Measurements from ENCODE around the gene FCF1.

Gene FCF1

DNA sequence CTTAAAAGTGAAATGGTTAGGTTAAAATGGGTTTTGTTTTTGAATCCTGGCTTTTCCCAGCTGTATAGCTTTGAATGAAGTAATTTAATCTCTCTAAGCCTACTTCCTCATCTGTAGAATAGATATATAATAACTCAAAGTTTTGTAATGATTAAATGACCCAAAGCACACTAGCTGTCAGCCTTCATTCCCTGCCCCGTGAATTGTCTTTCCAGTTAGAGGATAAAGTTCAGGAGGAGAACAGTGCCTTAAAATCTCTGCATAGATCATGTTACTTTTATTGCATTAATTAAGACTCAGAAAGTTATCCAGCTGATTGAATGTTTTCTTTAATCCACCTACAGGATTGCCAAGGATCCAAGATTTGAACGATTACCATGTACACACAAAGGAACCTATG, 19.4 kb downstream of the FCF1 start:
- H3F3A ChIP-seq (ENCODE audit: insufficient read depth, low read length), result no peaks in the 10 kb centered on the region
- no peak overlapping the region for H3K4me2 ChIP-seq (ENCODE audit: low read depth, low read length)
- H3K27ac ChIP-seq (ENCODE audit: low read length), result no peak overlapping the region
- TF ChIP-seq, protein P1, sequence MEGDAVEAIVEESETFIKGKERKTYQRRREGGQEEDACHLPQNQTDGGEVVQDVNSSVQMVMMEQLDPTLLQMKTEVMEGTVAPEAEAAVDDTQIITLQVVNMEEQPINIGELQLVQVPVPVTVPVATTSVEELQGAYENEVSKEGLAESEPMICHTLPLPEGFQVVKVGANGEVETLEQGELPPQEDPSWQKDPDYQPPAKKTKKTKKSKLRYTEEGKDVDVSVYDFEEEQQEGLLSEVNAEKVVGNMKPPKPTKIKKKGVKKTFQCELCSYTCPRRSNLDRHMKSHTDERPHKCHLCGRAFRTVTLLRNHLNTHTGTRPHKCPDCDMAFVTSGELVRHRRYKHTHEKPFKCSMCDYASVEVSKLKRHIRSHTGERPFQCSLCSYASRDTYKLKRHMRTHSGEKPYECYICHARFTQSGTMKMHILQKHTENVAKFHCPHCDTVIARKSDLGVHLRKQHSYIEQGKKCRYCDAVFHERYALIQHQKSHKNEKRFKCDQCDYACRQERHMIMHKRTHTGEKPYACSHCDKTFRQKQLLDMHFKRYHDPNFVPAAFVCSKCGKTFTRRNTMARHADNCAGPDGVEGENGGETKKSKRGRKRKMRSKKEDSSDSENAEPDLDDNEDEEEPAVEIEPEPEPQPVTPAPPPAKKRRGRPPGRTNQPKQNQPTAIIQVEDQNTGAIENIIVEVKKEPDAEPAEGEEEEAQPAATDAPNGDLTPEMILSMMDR (IDR thresholded peaks at IDR 0.05; ENCODE audit: low read length), result no peak
- H3K9ac ChIP-seq (ENCODE audit: low read length), result no peak overlapping the region
- H3K27me3 ChIP-seq (replicated peaks; ENCODE audit: insufficient read depth, low read length), result no peaks in the 10 kb centered on the region
- no peak overlapping the region for H3K4me3 ChIP-seq (ENCODE audit: low read length)
- H3K36me3 ChIP-seq (replicated peaks; ENCODE audit: insufficient read depth, low read length), result no peaks in the 10 kb centered on the region
- H3K9me3 ChIP-seq (replicated peaks; ENCODE audit: insufficient read depth, low read length), result no peaks in the 10 kb centered on the region
- DNase-seq, result no peak
- no peaks in the 10 kb centered on the region for H3K79me2 ChIP-seq (ENCODE audit: low read length)
- no peaks in the 10 kb centered on the region for H3K4me1 ChIP-seq (ENCODE audit: low read length)
- no peaks in the 10 kb centered on the region for H4K20me1 ChIP-seq (ENCODE audit: insufficient read depth, low read length)
- no peaks in the 10 kb centered on the region for H3K9me2 ChIP-seq (replicated peaks; ENCODE audit: insufficient read depth, low read length)
- H2AFZ ChIP-seq (ENCODE audit: low read length), result no peak overlapping the region

DNA sequence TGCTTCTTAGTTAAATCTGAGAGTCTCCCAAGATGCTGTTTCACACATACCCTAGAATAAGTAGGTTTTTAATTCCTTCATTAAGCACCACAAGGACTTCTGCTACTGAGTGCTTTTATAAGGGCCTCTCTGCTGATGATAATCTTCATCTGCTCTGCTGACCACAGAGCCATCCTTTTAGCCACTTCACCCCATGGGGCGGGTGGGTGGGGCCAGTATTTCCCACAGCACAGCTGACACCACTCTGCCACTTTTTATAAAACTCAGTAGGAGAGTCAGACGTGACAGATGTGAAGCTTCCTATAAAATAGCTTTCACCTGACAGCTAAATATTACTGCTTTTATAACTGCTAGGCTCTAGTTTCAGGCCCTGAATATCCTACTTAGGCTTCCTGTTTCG, 20.3 kb downstream of the FCF1 start:
- Histone ChIP-seq H3K4me2 (ENCODE audit: low read depth, low read length) (no peak overlapping the region), H3K9me2 (replicated peaks; ENCODE audit: insufficient read depth, low read length) (no peaks in the 10 kb centered on the region), H4K20me1 (ENCODE audit: insufficient read depth, low read length) (no peaks in the 10 kb centered on the region), H3K4me1 (ENCODE audit: low read length) (no peaks in the 10 kb centered on the region), H2AFZ (ENCODE audit: low read length) (no peak overlapping the region), H3F3A (ENCODE audit: insufficient read depth, low read length) (no peaks in the 10 kb centered on the region), H3K27ac (ENCODE audit: low read length) (no peak overlapping the region), H3K79me2 (ENCODE audit: low read length) (no peaks in the 10 kb centered on the region), H3K9ac (ENCODE audit: low read length) (no peak overlapping the region), H3K27me3 (replicated peaks; ENCODE audit: insufficient read depth, low read length) (no peaks in the 10 kb centered on the region), H3K4me3 (ENCODE audit: low read length) (no peak overlapping the region), H3K36me3 (replicated peaks; ENCODE audit: insufficient read depth, low read length) (no peaks in the 10 kb centered on the region), H3K9me3 (replicated peaks; ENCODE audit: insufficient read depth, low read length) (no peaks in the 10 kb centered on the region)
- no peak for DNase-seq
- TF ChIP-seq, protein P1 (IDR thresholded peaks at IDR 0.05; ENCODE audit: low read length), result no peak
- no peak for TF ChIP-seq EZH2phosphoT487 (IDR thresholded peaks at IDR 0.05; ENCODE audit: low read length)
- no peak for TF ChIP-seq EZH2 (optimal IDR thresholded peaks at IDR 0.05; ENCODE audit: low read depth, low read length)

DNA sequence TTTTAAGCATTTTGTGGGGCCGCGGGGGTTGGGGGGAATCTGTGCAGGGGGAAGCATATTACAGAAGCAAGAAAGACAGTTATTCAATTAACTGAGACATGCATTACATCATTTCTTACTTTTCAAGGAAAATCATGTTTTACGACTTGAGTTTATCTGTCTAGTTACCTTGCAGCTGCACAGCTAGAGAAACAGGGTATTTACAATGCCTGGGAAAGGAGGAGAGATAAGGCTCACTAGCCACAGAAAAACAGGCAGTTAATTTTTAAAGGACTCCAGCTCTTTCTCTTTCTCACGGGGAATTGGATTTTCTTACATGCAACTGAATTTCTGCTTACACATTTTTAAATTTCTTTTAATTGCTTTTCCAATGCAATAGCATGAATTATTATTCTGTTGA, 22.2 kb downstream of the FCF1 start:
- no peaks in the 10 kb centered on the region for H3K9me2 ChIP-seq (replicated peaks; ENCODE audit: insufficient read depth, low read length)
- no peaks in the 10 kb centered on the region for H3K4me1 ChIP-seq (ENCODE audit: low read length)
- H3K79me2 ChIP-seq (ENCODE audit: low read length), result no peaks in the 10 kb centered on the region
- no peak overlapping the region for H3K4me2 ChIP-seq (ENCODE audit: low read depth, low read length)
- H3K27me3 ChIP-seq (replicated peaks; ENCODE audit: insufficient read depth, low read length), result no peaks in the 10 kb centered on the region
- H4K20me1 ChIP-seq (ENCODE audit: insufficient read depth, low read length), result no peaks in the 10 kb centered on the region
- no peak overlapping the region for H3K4me3 ChIP-seq (ENCODE audit: low read length)
- no peaks in the 10 kb centered on the region for H3K9me3 ChIP-seq (replicated peaks; ENCODE audit: insufficient read depth, low read length)
- H3K36me3 ChIP-seq (replicated peaks; ENCODE audit: insufficient read depth, low read length), result no peaks in the 10 kb centered on the region
- TF ChIP-seq EZH2phosphoT487 (IDR thresholded peaks at IDR 0.05; ENCODE audit: low read length) (no peak), EZH2 (optimal IDR thresholded peaks at IDR 0.05; ENCODE audit: low read depth, low read length) (no peak)
- TF ChIP-seq, protein P1 (IDR thresholded peaks at IDR 0.05; ENCODE audit: low read length), result no peak
- H3K9ac ChIP-seq (ENCODE audit: low read length), result no peak overlapping the region
- H3F3A ChIP-seq (ENCODE audit: insufficient read depth, low read length), result no peaks in the 10 kb centered on the region
- H2AFZ ChIP-seq (ENCODE audit: low read length), result no peak overlapping the region
- DNase-seq, result no peak
- no peak overlapping the region for H3K27ac ChIP-seq (ENCODE audit: low read length)
